Head of caudate nucleus (tissue), 42 donors: Measurements from ENCODE around the gene C2CD2.

ENCODE experiments used
- DNase-seq, 42 donors: peaks; one replicate each; pipeline versions ENCODE4 v3.0.0 to v3.0.0-alpha.2; 2020 to 2021; ENCODE audit warnings: mixed read lengths in 7 of 42
- intact Hi-C: fragments of 100-400 bp; cut with DNase I; formaldehyde crosslinking; loops from one replicate; pipeline ENCODE4 v1.15.0; 2022

Gene C2CD2

DNA sequence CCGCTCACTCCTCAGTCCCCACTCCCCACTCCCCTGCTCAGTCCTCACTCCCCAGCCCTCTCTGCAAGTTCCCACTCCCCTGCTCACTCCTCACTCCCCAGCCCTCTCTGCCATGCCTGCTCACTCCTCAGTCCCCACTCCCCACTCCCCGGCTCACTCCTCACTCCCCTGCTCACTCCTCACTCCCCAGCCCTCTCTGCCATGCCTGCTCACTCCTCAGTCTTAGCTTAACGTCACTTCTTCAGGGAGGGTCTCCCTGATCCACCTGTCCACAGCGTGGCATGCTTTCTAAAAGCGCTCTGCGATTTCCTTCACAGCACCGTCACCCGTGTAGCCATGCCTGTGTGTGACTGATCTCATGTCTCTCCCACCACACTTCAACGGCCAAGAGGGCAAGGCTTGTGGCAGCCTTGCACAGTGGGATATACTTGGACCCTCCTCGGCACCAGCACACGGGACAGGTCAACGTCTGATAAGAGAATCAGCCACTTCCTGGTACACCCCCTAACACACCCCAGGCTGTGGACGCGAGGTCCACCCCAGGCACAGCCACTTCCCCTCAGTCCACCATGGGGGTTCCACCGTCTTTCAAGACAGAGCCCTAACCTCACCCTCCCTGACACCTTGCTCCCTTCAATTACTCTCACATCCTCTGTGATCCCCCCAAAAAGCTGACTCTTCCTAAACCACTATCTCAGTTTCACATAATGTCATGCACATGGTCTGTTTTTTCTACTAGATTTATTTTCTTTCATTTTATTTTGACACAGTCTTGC lies 88.6 kb downstream of the C2CD2 start:
- intact Hi-C loops, result no loop called here

DNA sequence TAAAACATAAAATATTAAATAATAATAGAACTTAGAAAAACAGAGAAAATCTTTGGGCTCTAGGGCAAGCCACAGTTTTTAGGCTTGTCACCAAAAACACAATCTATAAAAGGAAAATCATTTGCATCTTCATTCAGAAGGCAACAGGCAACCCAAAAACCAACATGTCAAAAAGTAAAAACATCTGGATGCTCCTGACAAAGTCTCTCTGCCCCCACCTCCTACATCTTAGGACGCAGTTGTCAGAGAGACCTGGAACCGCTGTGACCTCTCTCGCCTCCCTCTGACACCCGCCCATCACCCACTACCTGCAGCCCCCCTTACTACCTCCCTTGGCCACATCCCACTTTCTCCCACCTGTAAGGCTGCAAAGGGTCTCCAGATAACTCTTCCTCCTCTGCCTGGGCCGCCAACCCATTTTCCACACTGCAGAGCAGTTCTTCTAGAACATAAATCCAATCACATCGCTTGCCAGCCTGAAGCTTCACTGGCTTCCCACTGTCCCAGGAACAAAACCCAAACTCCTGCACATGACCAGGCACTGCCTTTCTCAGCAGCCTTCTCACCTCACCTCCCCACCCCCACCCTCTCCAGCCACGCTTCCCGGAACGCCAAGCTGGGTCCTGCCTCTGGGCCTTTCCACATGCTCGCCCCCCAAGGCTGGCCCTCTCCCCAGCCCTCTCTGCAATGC lies 89.4 kb downstream of the C2CD2 start:
- intact Hi-C loops, result no loop called here
- DNase-seq, result peak in 1 of 42 donors; percentile 4

More for the DNA sequence above, 88.6 kb downstream of the C2CD2 start:
- peak in 1 of 42 donors; percentile 34 for DNase-seq

DNA sequence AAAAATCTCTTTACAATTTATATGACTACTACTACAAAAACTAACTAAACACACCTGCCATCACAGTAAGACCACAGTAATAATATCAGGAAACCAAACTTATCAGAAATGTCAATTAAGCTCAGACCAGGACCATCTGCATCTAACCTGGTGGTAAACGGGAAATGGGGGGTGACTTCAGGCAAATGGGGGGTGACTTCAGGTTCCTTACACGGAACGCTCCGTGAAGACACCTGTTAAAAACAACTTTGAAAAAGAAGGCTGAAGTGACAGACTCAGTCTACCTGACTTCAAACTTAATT lies 90.4 kb downstream of the C2CD2 start:
- DNase-seq, result no peak

DNA sequence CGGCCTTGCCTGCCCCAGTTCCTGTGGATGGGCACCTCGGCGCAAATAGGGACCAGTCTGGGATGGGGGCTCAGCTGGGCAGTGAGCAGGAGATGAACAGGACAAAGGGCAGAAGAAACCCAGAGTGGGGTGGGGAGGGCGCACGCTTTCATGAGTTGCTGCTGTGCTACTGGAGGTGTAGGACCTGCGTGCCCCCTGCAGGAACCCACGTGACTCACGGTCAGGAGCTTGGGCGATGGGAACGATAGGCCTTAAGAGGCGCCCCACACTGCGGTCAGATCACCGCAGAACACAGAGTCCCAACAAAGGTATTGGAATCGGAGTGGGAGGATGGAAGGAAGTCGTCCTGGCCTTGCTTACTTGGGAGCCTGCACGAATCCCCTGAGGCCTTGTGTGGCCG lies 91.8 kb downstream of the C2CD2 start:
- intact Hi-C loops, result no loop called here
- DNase-seq, result peak in 1 of 42 donors; percentile 28

More for the DNA sequence above, 90.4 kb downstream of the C2CD2 start:
- intact Hi-C loops, result no loop called here

DNA sequence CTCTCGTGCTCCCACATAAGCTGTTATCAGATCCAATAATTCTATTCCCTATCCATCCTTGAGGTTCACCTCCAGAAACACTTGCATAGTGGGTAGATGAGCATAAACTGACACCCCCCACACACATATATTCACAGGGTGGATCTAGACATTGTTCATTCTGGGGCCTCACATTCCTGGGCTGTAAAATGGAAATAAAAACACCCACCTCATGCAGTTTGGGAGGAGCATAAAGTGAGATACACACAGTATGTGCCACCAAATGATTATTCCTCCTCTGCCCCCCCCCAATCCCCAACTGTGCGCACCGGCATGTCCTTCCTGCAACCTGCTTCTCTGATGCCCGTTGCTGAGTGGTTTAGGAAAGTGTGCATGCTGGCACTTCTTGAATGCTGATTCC lies 92.6 kb downstream of the C2CD2 start:
- peak in 1 of 42 donors; percentile 31 for DNase-seq
- intact Hi-C loops, result no loop called here

DNA sequence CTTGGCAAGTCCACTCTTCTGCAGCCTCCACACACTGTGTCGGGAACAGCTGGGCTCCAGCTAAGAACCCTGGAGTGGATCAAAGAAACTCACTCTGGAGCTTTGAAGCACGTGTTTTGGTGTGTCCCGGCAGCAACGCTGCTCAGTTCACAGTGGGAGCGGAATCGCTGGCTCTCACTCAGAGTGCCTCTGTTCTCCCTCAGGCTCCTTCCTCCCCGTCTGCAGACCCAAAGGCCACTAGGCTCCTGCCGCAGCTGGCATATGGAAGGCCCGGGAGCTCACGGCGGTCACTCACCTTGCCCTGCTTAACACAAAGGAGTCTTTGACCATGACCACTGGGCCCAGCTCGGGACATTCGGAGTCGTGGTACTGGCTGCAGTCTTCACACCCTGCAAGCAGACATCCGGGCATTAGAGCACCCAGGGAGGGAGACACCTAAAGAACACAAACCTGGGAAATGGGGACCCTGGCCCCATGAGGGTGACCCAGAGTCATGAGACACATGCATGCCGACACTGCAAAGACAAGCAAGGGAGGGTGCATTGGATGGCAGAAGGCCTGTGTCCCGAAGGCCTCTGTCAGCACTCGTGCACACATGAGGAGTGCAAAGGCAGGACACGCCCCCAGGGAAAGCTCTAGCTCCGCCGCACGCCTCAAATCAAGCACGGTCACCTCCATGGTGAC lies 94.4 kb downstream of the C2CD2 start:
- peak in 1 of 42 donors; percentile 21 for DNase-seq
- intact Hi-C loops, result no loop called here

DNA sequence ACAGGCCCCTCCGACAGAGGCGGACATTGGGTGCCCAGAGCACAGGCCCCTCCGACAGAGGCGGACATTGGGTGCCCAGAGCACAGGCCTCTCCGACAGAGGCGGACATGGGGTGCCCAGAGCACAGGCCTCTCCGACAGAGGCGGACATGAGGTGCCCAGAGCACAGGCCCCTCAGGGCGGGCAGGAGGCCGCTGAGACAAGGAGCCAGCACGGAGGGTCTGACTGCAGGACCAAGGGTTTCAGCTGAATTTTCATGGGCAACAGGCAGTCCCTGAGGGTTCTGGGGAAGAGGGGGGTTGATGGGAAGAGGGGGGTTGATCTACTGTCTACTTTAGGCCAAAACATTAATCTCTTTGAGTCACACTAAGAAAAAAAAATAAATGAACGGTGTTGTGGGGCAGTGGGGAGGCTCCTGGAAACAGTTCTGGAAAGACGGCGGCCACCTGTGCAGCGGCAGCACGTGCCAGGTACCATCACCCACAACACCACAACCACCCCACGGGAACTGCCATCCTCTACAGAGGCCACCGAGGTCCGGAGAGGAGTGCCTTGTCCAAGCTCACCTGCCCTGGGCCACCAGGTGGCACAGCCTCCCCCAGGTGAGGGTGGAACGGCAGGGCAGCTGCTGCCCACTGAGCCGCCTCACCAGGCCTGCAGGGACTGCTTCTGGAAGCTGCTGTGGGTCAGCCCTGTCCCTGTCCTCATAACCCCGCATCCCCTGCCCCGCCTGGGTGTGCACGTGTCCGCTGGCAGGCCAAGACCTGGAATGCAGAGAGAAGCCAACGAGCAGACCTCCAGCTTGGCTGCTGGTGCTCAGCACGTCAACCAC lies 95.1 kb downstream of the C2CD2 start:
- intact Hi-C loops, result no loop called here
- peak in 2 of 42 donors; percentile 12 to 18 for DNase-seq

DNA sequence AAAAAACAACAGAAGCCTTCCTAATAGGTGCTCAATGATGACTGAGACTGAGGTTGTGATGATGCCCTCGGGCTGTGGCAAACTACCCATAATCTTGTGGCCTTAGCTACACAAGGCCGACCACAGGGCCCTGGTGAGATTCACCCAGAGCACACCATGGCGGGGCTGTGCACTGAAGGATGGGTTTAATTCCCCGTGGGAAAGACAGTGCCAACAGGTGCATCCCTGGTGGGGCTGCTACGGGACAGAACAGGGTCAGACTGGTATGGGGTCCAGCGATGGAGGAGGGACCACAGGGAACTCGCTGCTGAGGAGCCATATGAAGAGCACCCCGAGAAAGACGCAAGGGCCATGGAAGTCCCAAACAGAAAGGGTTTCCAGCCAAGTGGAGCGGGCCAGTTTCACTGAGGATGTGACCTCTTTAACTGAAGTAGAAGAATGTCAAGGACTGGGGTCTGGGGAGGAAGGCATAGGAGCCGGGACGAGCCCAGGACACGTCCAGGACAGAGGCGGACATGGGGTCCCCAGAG lies 96.0 kb downstream of the C2CD2 start:
- intact Hi-C loops, result no loop called here
- peak in 2 of 42 donors; percentile 12 to 13 for DNase-seq

DNA sequence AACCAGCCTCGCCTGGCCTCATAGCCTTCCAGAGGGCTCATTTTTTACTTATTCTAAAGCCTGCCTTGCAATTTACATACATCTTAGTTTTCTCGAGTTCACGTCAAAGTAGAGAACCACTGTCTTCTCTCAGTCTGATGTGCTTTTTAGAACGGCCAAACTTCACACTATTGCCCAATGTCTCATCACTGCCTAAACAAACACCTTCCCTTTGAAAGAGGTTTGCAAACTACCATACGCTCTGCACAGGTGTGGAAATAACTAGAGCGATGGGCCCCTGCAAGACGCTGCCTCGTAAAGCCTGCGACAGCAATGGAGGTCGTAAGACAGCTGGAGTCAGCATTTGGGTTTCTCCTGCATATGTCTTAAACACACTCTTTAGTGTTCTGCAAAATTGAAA lies 97.2 kb downstream of the C2CD2 start:
- intact Hi-C loops, result no loop called here

DNA sequence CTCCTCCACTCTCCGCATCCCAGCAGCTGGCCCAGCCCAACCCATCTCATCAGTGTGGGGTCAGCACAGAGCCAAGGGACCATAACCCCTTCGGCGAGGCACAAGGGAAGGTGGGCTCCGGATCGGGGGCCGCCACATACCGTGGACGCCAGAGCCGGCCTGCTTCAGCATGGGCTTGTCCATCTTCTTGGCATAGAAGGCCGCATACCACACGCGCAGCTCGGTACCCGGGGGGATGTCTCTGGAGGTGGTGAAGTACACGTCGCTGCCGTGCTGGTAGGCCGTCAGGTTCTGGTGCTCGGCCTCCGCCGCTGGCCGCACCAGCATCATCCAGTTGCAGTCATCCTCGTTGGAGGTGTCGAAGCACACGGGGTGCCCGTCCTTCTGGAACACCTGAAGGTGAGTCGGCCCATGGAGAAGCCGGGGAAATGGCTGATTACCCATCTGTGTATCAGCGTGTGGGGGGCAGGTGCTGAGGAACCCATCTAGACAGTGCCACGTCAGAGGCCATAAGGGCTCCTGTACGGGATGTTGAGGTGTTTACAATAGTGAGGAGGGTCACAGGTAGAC lies 99.3 kb downstream of the C2CD2 start:
- intact Hi-C loops, result no loop called here
- peak in 1 of 42 donors; percentile 1 for DNase-seq

More for the DNA sequence above, 97.2 kb downstream of the C2CD2 start:
- DNase-seq, result peak in 1 of 42 donors; percentile 2

DNA sequence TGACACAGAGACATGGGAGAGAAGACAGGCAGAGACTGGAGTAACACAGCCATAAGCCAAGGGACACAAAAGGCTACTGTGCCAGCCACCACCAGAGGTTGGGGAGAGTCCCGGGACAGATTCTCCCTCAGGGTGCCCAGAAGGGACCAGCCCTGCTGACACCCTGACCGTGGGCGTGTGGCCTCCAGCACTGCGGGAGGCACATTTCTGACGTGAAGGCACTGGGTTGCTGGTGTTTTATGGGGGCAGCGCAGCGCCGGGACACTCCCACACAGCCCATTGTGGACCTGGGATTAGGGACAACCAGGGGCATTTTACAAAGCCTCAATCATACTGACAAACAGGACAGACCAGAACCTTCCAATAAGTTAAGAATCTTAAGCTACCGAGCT lies 100.9 kb downstream of the C2CD2 start:
- intact Hi-C loops, result no loop called here
- DNase-seq, result no peak

DNA sequence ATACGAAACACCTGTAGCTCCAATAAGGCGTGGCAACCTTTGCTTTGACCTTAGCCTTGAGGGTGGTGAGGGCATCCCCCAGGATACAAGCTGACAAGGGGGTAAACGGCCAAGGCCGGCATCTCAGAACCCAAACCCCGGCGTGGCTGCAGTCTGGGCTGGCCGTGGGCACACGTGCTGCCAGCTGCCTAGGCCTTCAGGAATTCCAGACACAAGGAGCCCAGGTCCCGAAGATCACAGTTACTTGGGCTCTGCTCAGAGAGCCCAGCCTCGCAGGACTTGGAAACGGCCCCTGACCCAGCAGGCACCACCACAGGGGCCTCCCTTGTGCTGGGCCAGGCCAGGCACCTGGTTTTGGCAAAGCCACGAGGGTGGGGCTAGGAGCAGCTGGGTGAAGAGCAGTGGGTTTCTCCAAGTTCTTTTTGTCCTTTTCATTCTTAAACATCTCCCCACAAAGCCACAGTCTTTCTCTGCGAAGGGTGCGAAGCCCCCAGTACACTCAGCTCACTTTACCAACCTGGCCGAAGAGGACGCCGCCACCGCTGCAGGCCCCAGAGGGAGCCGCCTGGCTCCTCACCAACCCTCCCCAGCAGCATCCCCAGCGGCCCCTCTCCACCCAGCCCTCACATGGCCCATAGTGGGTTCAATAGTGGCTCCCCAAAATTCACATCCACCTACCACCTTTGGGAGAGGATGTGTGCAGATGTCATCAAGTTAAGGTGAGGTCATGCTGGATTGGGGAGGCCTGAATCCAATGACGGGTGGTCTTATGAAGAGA lies 101.5 kb downstream of the C2CD2 start:
- no peak for DNase-seq
- intact Hi-C loops, result no loop called here

DNA sequence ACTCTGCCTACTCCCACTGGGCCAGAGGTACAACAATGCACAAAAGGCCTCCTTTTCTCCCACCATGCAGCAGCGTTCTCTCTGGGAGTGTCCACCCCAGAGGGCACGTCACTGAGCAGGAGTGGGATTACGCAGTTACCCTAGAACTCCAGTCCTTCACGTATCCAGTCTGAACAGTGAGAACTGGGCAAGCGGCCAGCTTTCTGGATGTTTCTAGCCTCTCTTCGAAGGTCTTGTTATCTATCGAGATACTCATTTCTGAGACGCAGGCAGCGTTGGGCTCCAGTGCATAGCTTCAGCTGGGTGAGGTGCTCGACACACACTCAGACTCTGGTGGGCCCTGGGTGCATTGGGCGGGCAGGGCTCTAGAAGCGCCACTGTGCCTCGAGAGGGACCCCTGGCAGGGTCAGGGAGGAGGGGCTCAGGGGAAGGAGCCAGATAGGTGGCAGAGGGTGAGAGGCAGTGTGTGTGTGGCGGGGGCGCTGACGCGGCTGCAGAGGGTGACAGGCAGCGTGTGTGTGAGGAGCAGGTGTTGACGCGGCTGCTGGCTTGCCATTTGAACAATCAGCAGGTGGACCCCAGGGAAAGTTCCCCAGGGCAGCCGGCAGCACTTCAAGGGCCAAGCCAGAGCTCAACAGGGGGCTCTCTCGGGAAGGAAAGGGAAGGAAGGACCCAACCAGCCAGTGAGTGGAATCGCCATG lies 102.6 kb downstream of the C2CD2 start:
- peak in 1 of 42 donors; percentile 33 for DNase-seq
- intact Hi-C loops, result no loop called here

DNA sequence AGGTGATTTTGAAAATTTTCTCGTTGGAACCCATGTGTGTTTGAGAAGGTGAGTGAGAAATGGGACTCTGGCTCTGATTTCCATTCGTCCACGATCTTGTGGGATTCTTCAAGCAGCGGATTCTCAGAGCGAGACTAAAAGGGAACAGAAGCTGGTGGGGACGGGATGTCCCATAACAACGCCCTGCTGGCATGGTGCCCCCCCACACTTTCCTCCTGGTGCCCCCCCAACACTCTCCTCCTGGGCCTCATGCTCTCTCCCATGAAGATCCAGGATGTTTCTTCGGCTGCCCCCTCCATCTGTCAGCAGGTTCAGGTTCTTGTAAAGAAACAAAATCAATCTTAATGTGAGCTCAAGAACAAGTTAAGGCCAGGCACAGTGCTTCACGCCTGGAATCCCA lies 103.7 kb downstream of the C2CD2 start:
- intact Hi-C loops, result no loop called here
- no peak for DNase-seq

DNA sequence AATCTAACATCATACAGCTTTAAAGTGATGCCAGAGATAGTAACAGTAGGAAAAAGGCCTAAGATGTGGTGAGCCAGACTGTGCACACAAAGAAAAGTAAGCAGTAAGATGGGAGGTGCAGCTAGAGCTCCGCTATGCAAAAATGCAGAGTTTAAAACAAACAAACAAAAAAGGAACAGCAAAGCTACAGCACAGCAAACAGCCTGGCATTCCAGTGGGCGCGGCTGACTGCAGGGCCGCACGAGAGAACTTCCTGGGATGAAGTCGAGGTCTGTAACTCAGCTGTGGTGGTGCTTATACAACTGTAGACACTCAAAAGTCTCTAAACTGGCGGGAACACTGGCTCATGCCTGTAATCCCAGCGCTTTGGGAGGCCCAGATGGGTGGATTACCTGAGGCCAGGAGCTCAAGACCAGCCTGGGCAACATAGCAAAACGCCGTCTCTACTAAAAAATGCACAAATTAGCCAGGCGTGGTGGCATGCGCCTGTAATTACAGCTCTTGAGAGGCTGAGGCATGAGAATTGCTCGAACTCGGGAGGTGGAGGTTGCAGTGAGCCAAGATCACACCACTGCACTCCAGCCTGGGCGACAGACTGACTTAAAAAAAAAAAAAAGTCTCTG lies 104.7 kb downstream of the C2CD2 start:
- intact Hi-C loops, result no loop called here
- no peak for DNase-seq

DNA sequence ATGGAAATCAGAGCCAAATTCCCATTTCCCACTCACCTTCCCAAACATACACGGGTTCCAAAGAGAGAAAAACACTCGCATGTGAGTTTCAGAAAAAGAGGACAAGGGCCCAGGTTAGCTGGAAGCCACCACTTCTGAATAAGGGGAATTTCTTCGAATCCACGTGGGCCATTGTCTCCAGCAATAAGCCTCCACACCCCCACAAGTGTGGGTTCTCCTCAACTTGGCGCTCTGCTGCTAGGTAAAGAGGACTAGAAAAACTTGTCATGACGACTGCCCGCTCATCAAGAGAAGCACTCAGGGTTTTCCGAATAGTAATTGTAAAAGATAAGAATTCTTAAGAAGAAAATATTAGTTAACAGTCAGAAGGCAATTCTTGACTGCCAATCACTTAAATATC lies 105.3 kb downstream of the C2CD2 start:
- DNase-seq, result peak in 5 of 42 donors; percentile 17 to 58 (median 30)

More for the DNA sequence above, 105.3 kb downstream of the C2CD2 start:
- intact Hi-C loops, result no loop called here
